IPS DF 19.7 (cell line): ENCODE results near the gene MDH2.
A peak's percentile ranks its signal among the peaks of the same experiment; 100 is the strongest.
"Not testable (repeated sequence)": the region's sequence is repeated elsewhere in the genome, so short reads cannot be mapped to it uniquely, and the experiment has no call there.

Source experiments
- DNase-seq: peaks from one replicate; pipeline ENCODE4 v3.0.0-alpha.2; 2013; ENCODE audit warnings: low read depth, low spot score

MDH2 gene

GRCh38 chr7:76047811-76048667 lies at the start of gene MDH2, which contains the start of gene STYXL1:
TSS of gene MDH2 (plus strand) at chr7:76048106. CDS start at chr7:76048161, 55 bp downstream.
TSS of gene STYXL1 (minus strand) at chr7:76048000. CDS start at chr7:76030523, 17,477 bp downstream.
- peak; percentile 82 for DNase-seq

DNA sequence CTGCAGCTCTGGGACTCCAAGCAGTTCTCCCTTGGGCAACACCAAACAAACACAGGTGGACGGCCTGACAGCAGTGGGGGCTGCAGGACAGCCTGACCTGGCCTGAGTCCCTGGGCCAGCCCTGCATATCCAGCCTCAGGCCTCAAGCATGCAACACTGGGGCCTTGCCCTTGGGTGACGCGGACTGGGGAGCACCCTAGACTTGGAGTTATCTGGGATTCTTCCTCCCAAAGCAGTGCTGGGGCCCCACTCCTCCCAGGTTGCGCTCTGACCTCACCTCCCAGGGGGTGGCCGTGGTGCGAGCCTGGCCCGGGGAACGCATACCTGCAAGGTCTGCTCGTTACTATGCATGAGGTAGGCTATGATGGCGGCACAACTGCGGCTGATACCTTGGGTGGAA lies 47.3 kb upstream of the MDH2 start:
- DNase-seq, result no peak

DNA sequence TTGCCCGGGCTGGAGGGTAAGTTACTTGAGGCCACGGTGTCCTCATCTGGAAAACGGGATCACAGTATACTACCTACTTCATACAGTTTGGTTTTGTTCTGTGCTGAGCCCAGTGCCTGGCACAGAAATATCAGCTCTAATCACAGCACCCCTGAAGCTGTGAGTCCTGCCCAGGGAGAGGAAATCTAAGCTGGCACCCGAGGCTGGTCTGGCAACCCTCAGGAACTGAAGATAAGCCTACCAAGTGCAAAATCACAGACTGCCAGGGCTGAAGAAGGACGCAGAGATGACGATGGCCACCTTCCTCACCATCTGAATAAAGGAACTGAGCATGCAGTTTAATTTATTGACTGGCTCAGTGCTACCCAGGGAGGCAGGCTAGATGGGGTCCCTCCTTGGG lies 45.8 kb upstream of the MDH2 start:
- DNase-seq, result no peak

DNA sequence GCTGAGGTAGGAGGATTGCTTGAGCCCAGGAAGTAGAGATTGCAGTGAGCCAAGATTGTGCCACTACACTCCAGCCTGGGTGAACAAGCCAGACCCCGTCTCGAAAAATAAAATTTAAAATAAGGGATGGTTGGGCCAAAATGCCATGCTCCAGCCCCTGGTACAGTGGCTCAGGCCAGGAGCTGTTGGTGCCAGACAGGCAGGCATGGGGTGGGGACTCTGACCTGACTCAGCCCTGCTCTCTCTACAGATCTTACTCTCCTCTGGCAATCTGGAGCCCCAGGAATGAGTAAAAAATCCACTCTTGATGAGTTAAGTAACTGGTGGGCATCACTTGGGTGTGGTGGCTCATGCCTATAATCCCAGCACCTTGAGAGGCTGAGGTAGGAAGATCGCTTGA lies 45.1 kb upstream of the MDH2 start:
- no peak for DNase-seq

DNA sequence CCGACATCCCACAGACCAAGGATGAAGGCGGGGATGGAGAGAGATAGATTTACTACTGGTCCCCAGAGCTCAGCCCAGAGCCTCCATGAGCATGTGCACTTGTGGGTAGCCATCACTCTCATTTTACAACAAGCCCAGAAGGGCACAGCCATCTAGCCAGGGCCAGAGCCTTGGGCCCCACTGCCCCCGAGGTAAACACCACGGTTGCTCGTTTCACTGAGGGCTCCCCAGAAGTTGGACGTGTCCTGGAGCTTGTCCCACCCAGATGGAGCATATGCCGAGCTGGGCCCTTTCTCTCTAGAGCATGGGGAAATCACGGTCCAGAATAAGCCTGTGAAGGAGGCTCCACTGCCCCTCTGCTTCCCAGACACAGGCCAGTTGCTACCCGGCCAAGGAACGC lies 44.6 kb upstream of the MDH2 start:
- DNase-seq, result no peak

- not testable (repeated sequence) for DNase-seq
Measured at GRCh38 chr7:76005004-76005403, 42.9 kb upstream of the MDH2 start.

DNA sequence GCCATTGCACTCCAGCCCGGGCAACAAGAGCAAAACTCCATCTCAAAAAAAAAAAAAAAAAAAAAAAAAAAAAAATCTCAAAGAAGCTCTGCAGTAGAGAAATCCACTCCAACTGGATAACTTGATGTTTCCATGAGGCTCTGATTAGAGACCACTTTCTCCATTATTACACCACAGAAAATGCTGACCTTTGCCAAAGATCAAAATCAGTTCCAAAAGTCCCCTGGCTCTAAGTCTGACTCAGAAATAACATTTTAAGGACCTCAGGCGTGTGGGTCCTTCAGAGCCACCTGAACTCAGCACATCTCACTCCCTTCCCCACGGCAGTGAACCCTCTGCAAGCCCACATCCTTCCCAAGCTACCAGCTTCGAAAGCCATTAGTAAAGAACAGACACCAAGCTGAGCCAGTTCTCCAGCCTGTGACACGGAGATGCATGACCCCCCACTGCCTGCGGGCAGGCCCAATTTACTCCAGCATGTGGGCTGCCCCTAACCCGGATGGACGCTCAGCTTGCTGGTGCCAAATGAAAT lies 39.7 kb upstream of the MDH2 start:
- DNase-seq, result no peak

DNA sequence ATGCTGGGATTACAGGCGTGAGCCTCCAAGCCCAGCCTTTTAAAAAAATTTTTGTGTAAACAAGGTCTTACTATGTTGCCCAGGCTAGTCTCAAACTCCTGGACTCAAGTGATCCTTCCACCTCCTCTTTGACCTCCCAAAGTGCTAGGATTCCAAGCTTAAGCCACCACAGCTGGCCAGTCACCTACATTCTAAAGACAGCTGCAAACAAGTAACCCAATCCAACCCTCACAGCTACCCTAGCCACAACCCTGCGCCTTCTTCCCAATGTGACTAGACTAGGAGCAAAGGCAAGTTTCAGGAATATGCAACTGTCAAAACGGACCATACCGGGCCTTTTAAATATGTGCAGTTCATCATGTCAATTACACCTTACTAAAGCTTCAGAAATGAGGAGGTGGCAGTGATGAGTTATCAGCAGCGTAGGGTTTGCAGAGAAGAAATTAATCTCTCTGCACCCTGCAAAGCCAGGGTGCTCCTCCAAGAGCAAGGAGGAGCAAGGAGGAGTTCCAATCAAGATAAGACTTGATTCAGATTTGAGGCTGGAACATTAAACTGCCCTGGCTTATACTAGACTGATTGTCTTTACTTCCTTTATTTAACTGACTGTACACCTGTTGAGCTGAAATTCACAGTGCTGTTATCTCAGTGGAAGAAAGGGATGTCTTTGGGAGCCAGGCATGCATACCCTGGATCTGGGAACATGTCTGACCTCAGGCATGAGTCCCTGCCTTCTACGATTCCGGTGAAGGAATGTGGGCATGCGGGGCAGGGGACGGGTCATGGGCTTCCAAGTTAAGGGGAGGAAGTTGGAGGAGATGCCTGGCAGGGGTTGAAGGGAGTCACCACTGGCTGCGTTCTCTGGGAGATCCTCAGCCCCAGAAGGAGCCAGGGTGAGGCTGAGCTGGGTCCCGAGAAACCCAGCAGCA lies 38.0 kb upstream of the MDH2 start:
- no peak for DNase-seq

- DNase-seq, result no peak
Measured at GRCh38 chr7:76011442-76011861, 36.5 kb upstream of the MDH2 start.

GRCh38 chr7:76016191-76016947 lies 31.5 kb upstream of the MDH2 start:
- DNase-seq, result no peak

DNA sequence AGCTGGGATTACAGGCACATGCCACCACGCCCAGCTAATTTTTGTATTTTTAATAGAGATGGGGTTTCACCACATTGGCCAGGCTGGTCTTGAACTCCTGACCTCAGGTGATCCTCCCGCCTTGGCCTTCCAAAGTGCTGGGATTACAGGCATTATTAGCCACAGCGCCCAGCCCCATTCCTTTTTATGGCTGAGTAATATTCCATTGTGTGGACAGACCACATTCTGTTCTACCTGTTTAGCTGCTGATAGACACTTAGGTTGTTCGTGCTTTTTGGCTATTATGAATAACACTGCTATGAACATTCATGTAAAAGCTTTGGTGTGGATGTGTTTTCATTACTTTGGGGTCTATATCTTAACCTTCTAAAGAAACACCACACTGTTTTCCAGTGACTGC lies 29.4 kb upstream of the MDH2 start:
- not testable (repeated sequence) for DNase-seq

GRCh38 chr7:76020031-76020714 lies 27.7 kb upstream of the MDH2 start:
- no peak for DNase-seq

GRCh38 chr7:76022026-76022780 lies 25.7 kb upstream of the MDH2 start:
- DNase-seq, result no peak

DNA sequence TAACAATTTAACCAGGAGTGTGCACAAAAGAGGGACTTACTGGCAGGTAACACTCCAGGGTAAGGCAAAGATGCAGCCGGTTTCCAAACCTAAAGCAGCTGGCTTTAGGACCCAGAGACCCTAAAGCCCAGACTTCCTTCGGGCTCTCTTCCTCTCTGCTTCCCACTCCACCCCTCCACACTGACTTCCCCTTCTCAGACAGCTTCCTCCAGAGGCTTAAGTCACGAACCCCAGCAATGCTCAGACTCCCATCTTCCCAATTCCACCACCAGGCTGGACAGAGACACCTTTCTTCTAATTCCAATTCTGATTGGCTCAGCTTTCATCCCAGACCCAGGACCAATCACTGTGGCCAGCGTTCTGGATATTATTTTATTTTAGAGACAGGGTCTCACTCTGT lies 24.9 kb upstream of the MDH2 start:
- no peak for DNase-seq

GRCh38 chr7:76029682-76030081 lies 18.2 kb upstream of the MDH2 start:
- not testable (repeated sequence) for DNase-seq

GRCh38 chr7:76031964-76032363 lies 15.9 kb upstream of the MDH2 start:
- DNase-seq, result no peak

DNA sequence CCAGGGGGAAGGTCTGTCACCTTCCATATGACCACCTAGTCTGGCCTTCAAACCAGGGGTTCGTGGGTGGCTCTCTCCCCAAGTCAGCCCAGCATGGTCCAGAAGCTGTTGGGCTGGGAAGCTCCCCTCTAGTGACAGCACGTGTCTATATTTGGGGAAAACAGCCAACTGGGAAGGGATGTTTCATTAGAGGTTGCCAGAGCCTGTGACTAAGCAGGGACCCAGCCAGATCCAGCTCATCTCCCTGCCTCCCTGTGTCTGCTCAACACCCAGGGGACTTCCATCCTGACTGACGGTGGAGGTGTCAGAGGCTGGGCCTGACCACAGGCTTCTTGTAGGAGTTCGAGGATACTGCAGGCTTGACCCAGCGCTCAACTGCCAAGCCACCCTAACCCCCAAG lies 10.6 kb upstream of the MDH2 start:
- no peak for DNase-seq

DNA sequence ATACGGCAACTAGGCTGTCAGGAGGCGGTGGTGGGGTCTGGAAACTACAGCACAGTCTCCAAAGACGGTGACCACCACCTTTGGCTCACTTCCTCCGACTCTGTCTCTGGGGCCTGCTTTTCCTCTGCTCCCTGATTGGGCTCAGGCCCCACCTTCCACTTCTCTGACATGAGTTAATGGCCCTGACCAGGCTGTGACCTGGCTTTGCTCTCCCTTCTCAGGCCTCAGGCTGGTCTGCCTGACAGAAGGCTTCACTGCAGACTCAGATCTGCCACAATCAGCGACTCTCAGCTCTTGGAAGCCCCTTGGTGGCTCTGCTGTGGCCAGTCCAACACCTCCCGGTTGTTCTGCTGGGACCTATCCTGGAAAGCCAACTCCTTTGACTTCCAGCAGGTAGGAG lies 7.8 kb upstream of the MDH2 start:
- no peak for DNase-seq

DNA sequence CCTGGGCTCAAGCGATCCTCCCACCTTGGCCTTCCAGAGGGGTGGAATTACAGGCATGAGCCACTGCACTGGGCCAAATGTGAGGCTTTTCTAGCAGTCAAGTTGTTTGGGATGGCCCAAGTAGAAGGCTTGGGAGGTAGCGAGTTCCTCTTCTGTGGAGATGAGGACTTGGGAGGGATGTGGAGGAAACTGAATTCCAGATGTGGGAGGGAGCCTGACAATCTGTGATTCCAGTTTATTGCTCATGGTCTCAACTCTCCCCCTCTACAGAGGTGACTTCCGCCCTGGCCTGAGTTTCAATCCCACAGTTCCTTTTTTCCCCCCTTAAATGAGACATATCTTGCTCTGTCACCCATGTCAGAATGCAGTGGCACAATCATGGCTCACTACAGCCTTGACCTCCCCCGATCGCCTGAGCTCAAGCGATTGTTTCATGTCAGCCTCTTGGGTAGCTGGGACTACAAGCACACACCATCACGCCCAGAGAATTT lies 3.5 kb upstream of the MDH2 start:
- DNase-seq, result no peak

DNA sequence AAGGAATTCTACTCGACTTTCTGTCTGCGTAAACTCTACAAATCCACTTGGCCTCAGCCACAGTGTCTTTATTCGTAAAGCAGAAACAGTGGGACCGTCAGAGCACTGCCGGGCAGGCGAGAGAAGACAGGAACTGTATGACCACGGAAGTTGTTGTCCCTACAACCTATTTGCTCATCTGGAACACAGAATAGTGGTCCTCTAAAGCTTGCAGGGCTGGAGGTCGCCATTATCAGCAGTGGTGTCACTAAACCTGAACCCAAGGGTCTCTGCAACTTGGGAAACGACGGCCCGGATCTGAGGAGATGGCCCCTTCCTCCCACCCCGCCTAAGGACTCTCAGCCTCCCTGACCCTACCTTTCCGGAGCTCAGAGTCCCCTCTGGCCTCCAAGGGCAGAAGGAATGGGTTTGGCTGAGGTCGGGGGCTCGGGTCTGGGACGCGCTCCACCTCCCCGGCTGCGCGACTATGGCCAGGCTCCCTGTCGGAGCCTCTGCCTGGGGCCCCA lies 548 bp upstream of the MDH2 start:
- no peak for DNase-seq
